T-helper 2 cell treated with Interferon-gamma antibody and Interleukin-4, amounts not matched to agents 5 μg/mL and 100 μg/mL, for 36 hours (primary cell): ENCODE results near the gene USP17L5.
"Not testable (repeated sequence)": the region's sequence is repeated elsewhere in the genome, so short reads cannot be mapped to it uniquely, and the experiment has no call there.

ENCODE experiments used
- DNase-seq: peaks from one replicate; pipeline ENCODE4 v3.0.0; 2021; ENCODE audit warnings: low spot score
- H3K27ac Mint-ChIP-seq: one replicate; pipeline ENCODE4 v1.8.0; 2021; ENCODE audit warnings: mild to moderate bottlenecking, mixed read lengths
- H3K27me3 Mint-ChIP-seq: one replicate; pipeline ENCODE4 v1.8.0; 2021; ENCODE audit warnings: low read depth, mixed read lengths
- H3K36me3 Mint-ChIP-seq: one replicate; pipeline ENCODE4 v1.8.0; 2021; ENCODE audit warnings: low read depth, mixed read lengths
- H3K4me1 Mint-ChIP-seq: one replicate; pipeline ENCODE4 v1.8.0; 2021; ENCODE audit warnings: low read depth, mixed read lengths
- H3K4me3 Mint-ChIP-seq: one replicate; pipeline ENCODE4 v1.8.0; 2022; ENCODE audit warnings: mild to moderate bottlenecking, moderate library complexity, mixed read lengths
- H3K9me3 Mint-ChIP-seq: one replicate; pipeline ENCODE4 v1.8.0; 2021; ENCODE audit warnings: mixed read lengths

The USP17L5 gene

DNA sequence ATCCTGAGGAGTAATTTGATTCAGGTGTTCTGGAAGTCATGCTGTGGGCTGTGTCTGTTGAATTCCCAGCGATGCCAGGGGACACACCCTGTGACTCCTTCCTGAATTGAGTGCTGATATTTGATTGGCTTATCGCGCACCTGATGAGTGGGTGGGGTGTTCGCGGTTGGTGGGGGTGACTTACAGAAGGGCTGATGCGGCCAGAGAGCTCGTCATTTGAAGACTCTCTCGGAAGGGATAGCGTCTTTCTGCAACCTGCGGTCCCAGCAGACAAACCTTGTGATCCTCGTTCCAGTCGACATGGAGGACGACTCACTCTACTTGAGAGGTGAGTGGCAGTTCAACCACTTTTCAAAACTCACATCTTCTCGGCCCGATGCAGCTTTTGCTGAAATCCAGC is at the start of gene USP17L5:
Gene USP17L5, plus strand, starts transcription at position 301 of the 400 bp plus-strand sequence. Its CDS starts 0 bp downstream, at position 301.
- H3K4me3 Mint-ChIP-seq, H3K4me1 Mint-ChIP-seq, DNase-seq, H3K27ac Mint-ChIP-seq, H3K36me3 Mint-ChIP-seq, H3K9me3 Mint-ChIP-seq, H3K27me3 Mint-ChIP-seq: not testable (repeated sequence)

DNA sequence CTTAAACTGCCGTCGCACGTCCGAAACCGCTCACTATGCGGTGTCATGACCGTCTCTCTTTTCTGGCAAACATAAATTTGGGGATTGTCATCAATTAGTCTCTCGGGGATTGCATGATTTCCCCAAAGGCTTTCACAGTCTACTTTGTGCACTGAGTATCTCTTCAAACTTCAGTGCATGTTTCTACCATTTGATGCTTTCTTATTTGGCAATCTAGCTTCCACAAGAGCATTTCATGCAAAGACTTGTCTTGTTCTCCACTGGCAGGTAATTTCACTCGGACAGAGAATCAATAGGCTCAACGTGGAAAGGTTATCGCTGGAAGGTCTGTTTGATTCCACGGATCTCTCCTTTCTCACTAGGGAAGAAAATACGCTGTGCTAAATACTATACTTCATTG is 15.0 kb upstream of the USP17L5 start:
- DNase-seq, H3K27me3 Mint-ChIP-seq, H3K9me3 Mint-ChIP-seq, H3K27ac Mint-ChIP-seq, H3K4me1 Mint-ChIP-seq, H3K4me3 Mint-ChIP-seq, H3K36me3 Mint-ChIP-seq: not testable (repeated sequence)

GRCh38 chr4:9324865-9325264 is 14.3 kb upstream of the USP17L5 start, which contains the start of gene USP17L24:
Gene USP17L24, plus strand, starts transcription at chr4:9325165. Its CDS starts 0 bp downstream, at chr4:9325165.
- not testable (repeated sequence) for H3K4me1 Mint-ChIP-seq, H3K9me3 Mint-ChIP-seq, H3K4me3 Mint-ChIP-seq, DNase-seq, H3K36me3 Mint-ChIP-seq, H3K27me3 Mint-ChIP-seq, H3K27ac Mint-ChIP-seq

DNA sequence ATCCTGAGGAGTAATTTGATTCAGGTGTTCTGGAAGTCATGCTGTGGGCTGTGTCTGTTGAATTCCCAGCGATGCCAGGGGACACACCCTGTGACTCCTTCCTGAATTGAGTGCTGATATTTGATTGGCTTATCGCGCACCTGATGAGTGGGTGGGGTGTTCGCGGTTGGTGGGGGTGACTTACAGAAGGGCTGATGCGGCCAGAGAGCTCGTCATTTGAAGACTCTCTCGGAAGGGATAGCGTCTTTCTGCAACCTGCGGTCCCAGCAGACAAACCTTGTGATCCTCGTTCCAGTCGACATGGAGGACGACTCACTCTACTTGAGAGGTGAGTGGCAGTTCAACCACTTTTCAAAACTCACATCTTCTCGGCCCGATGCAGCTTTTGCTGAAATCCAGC is 9.6 kb upstream of the USP17L5 start, which contains the start of gene USP17L25:
Gene USP17L25, plus strand, starts transcription at position 301 of the 400 bp plus-strand sequence. Its CDS starts 0 bp downstream, at position 301.
- not testable (repeated sequence) for H3K36me3 Mint-ChIP-seq, H3K27me3 Mint-ChIP-seq, H3K4me1 Mint-ChIP-seq, H3K4me3 Mint-ChIP-seq, H3K9me3 Mint-ChIP-seq, H3K27ac Mint-ChIP-seq, DNase-seq

GRCh38 chr4:9334358-9334757 is 4.8 kb upstream of the USP17L5 start, which contains the start of gene USP17L26:
Gene USP17L26, plus strand, starts transcription at chr4:9334658. Its CDS starts 0 bp downstream, at chr4:9334658.
- H3K9me3 Mint-ChIP-seq, H3K4me1 Mint-ChIP-seq, H3K36me3 Mint-ChIP-seq, DNase-seq, H3K27ac Mint-ChIP-seq, H3K4me3 Mint-ChIP-seq, H3K27me3 Mint-ChIP-seq: not testable (repeated sequence)

DNA sequence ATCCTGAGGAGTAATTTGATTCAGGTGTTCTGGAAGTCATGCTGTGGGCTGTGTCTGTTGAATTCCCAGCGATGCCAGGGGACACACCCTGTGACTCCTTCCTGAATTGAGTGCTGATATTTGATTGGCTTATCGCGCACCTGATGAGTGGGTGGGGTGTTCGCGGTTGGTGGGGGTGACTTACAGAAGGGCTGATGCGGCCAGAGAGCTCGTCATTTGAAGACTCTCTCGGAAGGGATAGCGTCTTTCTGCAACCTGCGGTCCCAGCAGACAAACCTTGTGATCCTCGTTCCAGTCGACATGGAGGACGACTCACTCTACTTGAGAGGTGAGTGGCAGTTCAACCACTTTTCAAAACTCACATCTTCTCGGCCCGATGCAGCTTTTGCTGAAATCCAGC is 4.6 kb downstream of the USP17L5 start, which contains the start of gene USP17L27:
Gene USP17L27, plus strand, starts transcription at position 301 of the 400 bp plus-strand sequence. Its CDS starts 0 bp downstream, at position 301.
- not testable (repeated sequence) for DNase-seq, H3K4me3 Mint-ChIP-seq, H3K27ac Mint-ChIP-seq, H3K27me3 Mint-ChIP-seq, H3K36me3 Mint-ChIP-seq, H3K4me1 Mint-ChIP-seq, H3K9me3 Mint-ChIP-seq

DNA sequence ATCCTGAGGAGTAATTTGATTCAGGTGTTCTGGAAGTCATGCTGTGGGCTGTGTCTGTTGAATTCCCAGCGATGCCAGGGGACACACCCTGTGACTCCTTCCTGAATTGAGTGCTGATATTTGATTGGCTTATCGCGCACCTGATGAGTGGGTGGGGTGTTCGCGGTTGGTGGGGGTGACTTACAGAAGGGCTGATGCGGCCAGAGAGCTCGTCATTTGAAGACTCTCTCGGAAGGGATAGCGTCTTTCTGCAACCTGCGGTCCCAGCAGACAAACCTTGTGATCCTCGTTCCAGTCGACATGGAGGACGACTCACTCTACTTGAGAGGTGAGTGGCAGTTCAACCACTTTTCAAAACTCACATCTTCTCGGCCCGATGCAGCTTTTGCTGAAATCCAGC is 9.4 kb downstream of the USP17L5 start, which contains the start of gene USP17L28:
Gene USP17L28, plus strand, starts transcription at position 301 of the 400 bp plus-strand sequence. Its CDS starts 0 bp downstream, at position 301.
- not testable (repeated sequence) for H3K27me3 Mint-ChIP-seq, H3K4me3 Mint-ChIP-seq, H3K9me3 Mint-ChIP-seq, H3K27ac Mint-ChIP-seq, H3K4me1 Mint-ChIP-seq, H3K36me3 Mint-ChIP-seq, DNase-seq

DNA sequence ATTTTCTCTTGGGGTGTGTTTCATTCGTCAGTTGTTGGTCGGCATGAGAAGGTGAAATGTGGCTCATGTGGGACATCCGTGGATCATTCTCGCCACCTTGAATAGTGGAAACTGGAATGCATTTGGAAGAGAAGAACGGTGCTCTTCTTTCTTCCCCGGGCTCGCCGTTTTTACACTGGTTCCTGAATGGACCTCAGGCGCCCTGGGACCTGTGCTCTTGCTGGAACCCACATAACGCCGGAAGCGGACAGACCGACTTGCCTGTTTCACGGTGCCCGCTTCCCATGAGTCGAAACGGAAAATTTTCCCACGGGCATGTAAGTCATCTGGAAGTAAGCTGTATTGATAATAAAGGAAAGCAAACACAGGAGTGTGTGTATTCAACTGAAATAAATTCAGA is 11.7 kb downstream of the USP17L5 start:
- not testable (repeated sequence) for H3K27ac Mint-ChIP-seq, H3K36me3 Mint-ChIP-seq, DNase-seq, H3K9me3 Mint-ChIP-seq, H3K4me1 Mint-ChIP-seq, H3K27me3 Mint-ChIP-seq, H3K4me3 Mint-ChIP-seq

DNA sequence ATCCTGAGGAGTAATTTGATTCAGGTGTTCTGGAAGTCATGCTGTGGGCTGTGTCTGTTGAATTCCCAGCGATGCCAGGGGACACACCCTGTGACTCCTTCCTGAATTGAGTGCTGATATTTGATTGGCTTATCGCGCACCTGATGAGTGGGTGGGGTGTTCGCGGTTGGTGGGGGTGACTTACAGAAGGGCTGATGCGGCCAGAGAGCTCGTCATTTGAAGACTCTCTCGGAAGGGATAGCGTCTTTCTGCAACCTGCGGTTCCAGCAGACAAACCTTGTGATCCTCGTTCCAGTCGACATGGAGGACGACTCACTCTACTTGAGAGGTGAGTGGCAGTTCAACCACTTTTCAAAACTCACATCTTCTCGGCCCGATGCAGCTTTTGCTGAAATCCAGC is 14.1 kb downstream of the USP17L5 start, which contains the start of gene USP17L29:
Gene USP17L29, plus strand, starts transcription at position 301 of the 400 bp plus-strand sequence. Its CDS starts 0 bp downstream, at position 301.
- H3K9me3 Mint-ChIP-seq, H3K4me3 Mint-ChIP-seq, H3K4me1 Mint-ChIP-seq, DNase-seq, H3K27ac Mint-ChIP-seq, H3K27me3 Mint-ChIP-seq, H3K36me3 Mint-ChIP-seq: not testable (repeated sequence)

- H3K27me3 Mint-ChIP-seq, H3K4me1 Mint-ChIP-seq, H3K9me3 Mint-ChIP-seq, H3K27ac Mint-ChIP-seq, DNase-seq, H3K4me3 Mint-ChIP-seq, H3K36me3 Mint-ChIP-seq: not testable (repeated sequence)
Observed at GRCh38 chr4:9362829-9363228, 23.6 kb downstream of the USP17L5 start, which contains the start of gene USP17L30. Gene USP17L30, plus strand, starts transcription at chr4:9363129. Its CDS starts 0 bp downstream, at chr4:9363129.

DNA sequence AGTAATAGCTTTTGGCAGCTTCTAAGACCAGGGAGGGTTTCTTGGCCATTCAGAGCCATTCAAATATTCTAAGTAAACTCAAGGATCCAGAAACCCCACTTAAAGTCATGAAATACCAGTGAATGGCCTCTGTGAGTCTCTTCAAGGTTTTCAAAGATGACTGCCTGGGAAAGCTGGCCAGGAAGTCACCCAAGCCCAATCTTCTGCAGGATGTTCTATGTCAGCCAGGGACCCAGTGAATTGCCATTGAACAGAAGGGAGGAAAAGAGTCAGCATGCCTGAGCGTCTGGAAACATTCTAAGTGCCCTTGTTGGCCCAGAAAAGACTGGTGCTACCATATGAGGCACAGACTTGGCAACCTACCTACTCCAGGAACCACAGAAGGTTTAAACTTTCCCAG is 40.7 kb downstream of the USP17L5 start:
- not testable (repeated sequence) for H3K27ac Mint-ChIP-seq, H3K4me1 Mint-ChIP-seq, DNase-seq, H3K27me3 Mint-ChIP-seq, H3K9me3 Mint-ChIP-seq, H3K4me3 Mint-ChIP-seq, H3K36me3 Mint-ChIP-seq

DNA sequence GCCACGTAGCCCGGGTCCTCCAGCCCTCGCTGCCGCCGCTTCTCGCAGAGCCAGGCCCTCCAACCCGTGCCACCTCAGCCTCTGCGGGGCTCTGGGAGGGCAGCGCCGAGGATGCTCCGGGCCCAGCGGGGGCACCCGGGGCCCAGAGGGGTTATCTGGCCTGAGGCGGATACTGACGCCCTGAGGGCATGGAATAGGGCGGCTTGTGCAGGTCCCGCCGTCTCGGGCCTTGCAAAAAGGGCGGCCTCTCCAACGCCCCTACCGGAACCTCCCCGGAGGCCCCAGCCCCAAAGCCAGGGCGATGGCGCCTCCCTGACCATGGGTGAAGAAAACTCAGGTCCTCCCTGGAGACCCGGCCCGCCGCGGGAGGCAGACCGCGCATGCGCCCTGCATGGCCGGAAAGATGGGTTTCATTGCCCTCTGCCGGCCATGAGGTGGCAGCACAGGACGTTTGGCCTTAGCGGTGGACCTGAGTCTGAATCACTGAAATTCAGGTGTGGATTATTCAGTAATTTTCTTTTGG is 41.9 kb downstream of the USP17L5 start:
- not testable (repeated sequence) for H3K9me3 Mint-ChIP-seq, H3K27me3 Mint-ChIP-seq, H3K27ac Mint-ChIP-seq, H3K36me3 Mint-ChIP-seq, H3K4me1 Mint-ChIP-seq
- peak overlapping the region; percentile 59 for H3K4me3 Mint-ChIP-seq
- peak; percentile 61 for DNase-seq

DNA sequence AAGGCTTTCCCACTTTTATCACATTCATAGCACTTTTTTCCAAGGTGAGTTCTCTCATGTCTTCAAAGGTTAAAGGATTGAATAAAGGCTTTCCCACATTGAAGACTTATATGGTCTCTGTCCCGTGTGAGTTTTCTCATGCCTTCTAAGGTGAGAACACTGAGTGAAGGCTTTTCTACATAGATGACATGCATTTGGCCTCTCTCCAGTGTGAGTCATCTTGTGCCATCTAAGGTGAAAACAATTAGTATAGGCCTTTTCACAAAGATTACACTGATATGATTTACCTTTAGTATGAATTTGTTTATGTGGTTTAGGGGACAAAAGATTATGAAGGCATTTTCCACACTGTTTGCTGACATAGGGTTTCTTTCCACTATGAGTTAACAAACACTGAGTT is 44.9 kb downstream of the USP17L5 start:
- Mint-ChIP-seq H3K27me3 (no peaks in the 10 kb centered on the region), H3K9me3 (no peaks in the 10 kb centered on the region), H3K4me3 (no peak overlapping the region), H3K27ac (no peak overlapping the region), H3K4me1 (no peaks in the 10 kb centered on the region), H3K36me3 (no peaks in the 10 kb centered on the region)
- DNase-seq: no peak

GRCh38 chr4:9389001-9389400 is 49.8 kb downstream of the USP17L5 start:
- not testable (repeated sequence) for H3K4me3 Mint-ChIP-seq, DNase-seq, H3K27ac Mint-ChIP-seq, H3K9me3 Mint-ChIP-seq, H3K36me3 Mint-ChIP-seq, H3K4me1 Mint-ChIP-seq, H3K27me3 Mint-ChIP-seq
